GM23338 (cell line): ENCODE measurements around the gene WDR35. TPM values are rescaled to one million over a fixed set of nuclear protein-coding genes. Genes with fewer than 3 reads are reported as not detected.

Source experiments
- ATAC-seq: fragments of 200-7000 bp; cut with Tn5 transposase; 3 replicates; pipeline ENCODE4 v1.9.1; 2020
- DNase-seq: peaks from one replicate; pipeline ENCODE4 v3.0.0-alpha.2; 2015; ENCODE audit warnings: low spot score
- H2AFZ ChIP-seq: fragments of 200-600 bp; sonication (generic); 2 replicates; pipeline ENCODE4 v1.8.0; 2016; ENCODE audit warnings: antibody characterized with exemption, mild to moderate bottlenecking, moderate library complexity
- H3F3A ChIP-seq: fragments of 200-600 bp; sonication (generic); replicated peaks from 2 replicates; pipeline ENCODE4 v1.8.0; 2017; ENCODE audit warnings: antibody characterized with exemption, mixed run types, low read depth
- H3K27ac ChIP-seq: fragments of 200-600 bp; sonication (generic); 2 replicates; pipeline ENCODE4 v1.6.1; 2016; ENCODE audit warnings: low read depth
- H3K27me3 ChIP-seq: fragments of 200-600 bp; sonication (generic); 2 replicates; pipeline ENCODE4 v1.8.0; 2016; ENCODE audit warnings: mild to moderate bottlenecking, mixed run types, moderate library complexity; ENCODE audit not compliant: insufficient read depth
- H3K36me3 ChIP-seq: fragments of 200-600 bp; sonication (generic); 2 replicates; pipeline ENCODE4 v1.8.0; 2016; ENCODE audit warnings: mild to moderate bottlenecking; ENCODE audit not compliant: insufficient read depth
- H3K4me1 ChIP-seq: fragments of 200-600 bp; sonication (generic); 2 replicates; pipeline ENCODE4 v1.8.0; 2016; ENCODE audit warnings: mild to moderate bottlenecking, moderate library complexity; ENCODE audit not compliant: insufficient read depth
- H3K4me2 ChIP-seq: fragments of 200-600 bp; sonication (generic); 2 replicates; pipeline ENCODE4 v1.7.1; 2017; ENCODE audit warnings: mixed run types
- H3K4me3 ChIP-seq: fragments of 200-600 bp; sonication (generic); 2 replicates; pipeline ENCODE4 v1.6.1; 2016; ENCODE audit warnings: mixed run types
- H3K79me2 ChIP-seq: fragments of 200-600 bp; sonication (generic); replicated peaks from 2 replicates; pipeline ENCODE4 v1.8.0; 2017; ENCODE audit warnings: mild to moderate bottlenecking; ENCODE audit not compliant: insufficient read depth
- H3K9me2 ChIP-seq: fragments of 200-600 bp; sonication (generic); 2 replicates; pipeline ENCODE4 v1.8.0; 2017; ENCODE audit not compliant: insufficient read depth
- H4K20me1 ChIP-seq: fragments of 200-600 bp; sonication (generic); replicated peaks from 2 replicates; pipeline ENCODE4 v1.8.0; 2017; ENCODE audit warnings: mild to moderate bottlenecking; ENCODE audit not compliant: insufficient read depth
- H3K27ac Mint-ChIP-seq: 2 replicates; pipeline ENCODE4 v1.8.0; 2020; ENCODE audit warnings: inconsistent platforms, mild to moderate bottlenecking, moderate library complexity, mixed read lengths
- H3K27me3 Mint-ChIP-seq: 3 replicates; pipeline ENCODE4 v1.8.0; 2022; ENCODE audit warnings: low read depth, mild to moderate bottlenecking, moderate library complexity, mixed read lengths, inconsistent platforms; ENCODE audit not compliant: insufficient read depth, poor library complexity
- H3K36me3 Mint-ChIP-seq: 3 replicates; pipeline ENCODE4 v1.8.0; 2021; ENCODE audit warnings: low read depth, mild to moderate bottlenecking, inconsistent platforms, moderate library complexity, mixed read lengths
- H3K4me1 Mint-ChIP-seq: 3 replicates; pipeline ENCODE4 v1.8.0; 2020; ENCODE audit warnings: mild to moderate bottlenecking, inconsistent platforms, mixed read lengths
- H3K4me3 Mint-ChIP-seq: 3 replicates; pipeline ENCODE4 v1.8.0; 2021; ENCODE audit warnings: moderate library complexity, mild to moderate bottlenecking, inconsistent platforms, mixed read lengths
- H3K9me3 Mint-ChIP-seq: 3 replicates; pipeline ENCODE4 v1.8.0; 2020; ENCODE audit warnings: moderate library complexity, mild to moderate bottlenecking, inconsistent platforms, mixed read lengths
- CREB1 ChIP-seq: fragments of 250-450 bp; sonication (Bioruptor Pico); IDR thresholded peaks from 2 replicates; pipeline ENCODE4 v1.5.0; 2020; ENCODE audit warnings: low read depth, mild to moderate bottlenecking, moderate library complexity
- EZH2 ChIP-seq: fragments of 200-600 bp; sonication (generic); IDR thresholded peaks from one replicate; pipeline ENCODE4 v1.8.0; 2017; ENCODE audit warnings: antibody characterized with exemption, mild to moderate bottlenecking, low read depth; ENCODE audit not compliant: unreplicated experiment
- JUNB ChIP-seq: IDR thresholded peaks from one replicate; pipeline ENCODE4 v1.6.1; 2016; ENCODE audit warnings: antibody characterized with exemption; ENCODE audit not compliant: unreplicated experiment
- NANOG ChIP-seq: IDR thresholded peaks from 2 replicates; pipeline ENCODE4 v1.6.1; 2016; ENCODE audit warnings: antibody characterized with exemption, borderline replicate concordance
- POLR2AphosphoS5 ChIP-seq: IDR thresholded peaks from 2 replicates; pipeline ENCODE4 v1.6.1; 2016; ENCODE audit warnings: antibody characterized with exemption, low read depth
- STAT1 ChIP-seq: IDR thresholded peaks from one replicate; pipeline ENCODE4 v1.6.1; 2016; ENCODE audit warnings: antibody characterized with exemption; ENCODE audit not compliant: unreplicated experiment
- ZNF114 ChIP-seq: fragments of 250-450 bp; sonication (Bioruptor Pico); IDR thresholded peaks from 2 replicates; pipeline ENCODE4 v1.5.0; 2020; ENCODE audit warnings: mild to moderate bottlenecking, moderate library complexity
- ZNF331 ChIP-seq: fragments of 250-450 bp; sonication (Bioruptor Pico); IDR thresholded peaks from 2 replicates; pipeline ENCODE4 v1.5.0; 2020; ENCODE audit warnings: low read depth, mild to moderate bottlenecking, moderate library complexity
- polyA plus RNA-seq: library from polyadenylated mRNA; unstranded; fragments of >200 nt; fragmentation: Nextera tagmentation; extraction: Ambion mirVana; gene quantifications from 2 replicates; pipeline ENCODE4 v1.2.1, GENCODE V29; 2016
- total RNA-seq: library from RNA; depleted of rRNA; stranded (reverse); fragments of >200 nt; shearing (Covaris generic); gene quantifications from 2 replicates; pipeline ENCODE4 v1.2.3, GENCODE V29; 2014
- TF ChIP-seq, protein P1 (sequence below), 2 experiments: fragments of 200-600 bp in 1 of 2; sonication (generic) in 1 of 2; conservative IDR thresholded peaks; 2 replicates each; pipeline versions ENCODE4 v1.5.1 to v1.6.1; 2016 to 2017; ENCODE audit warnings: antibody characterized with exemption in 2 of 2, low read depth in 2 of 2, mild to moderate bottlenecking in 2 of 2, moderate library complexity in 1 of 2
- TF ChIP-seq, protein P2 (sequence below): IDR thresholded peaks from 2 replicates; pipeline ENCODE4 v1.6.1; 2016; ENCODE audit warnings: antibody characterized with exemption
- TF ChIP-seq, protein P3 (sequence below): IDR thresholded peaks from one replicate; pipeline ENCODE4 v1.6.1; 2018; ENCODE audit warnings: antibody characterized with exemption; ENCODE audit not compliant: unreplicated experiment

The WDR35 gene
- total and polyA plus RNA-seq, 2 experiments from 2014 or later = 5.3 to 20.0 TPM

DNA sequence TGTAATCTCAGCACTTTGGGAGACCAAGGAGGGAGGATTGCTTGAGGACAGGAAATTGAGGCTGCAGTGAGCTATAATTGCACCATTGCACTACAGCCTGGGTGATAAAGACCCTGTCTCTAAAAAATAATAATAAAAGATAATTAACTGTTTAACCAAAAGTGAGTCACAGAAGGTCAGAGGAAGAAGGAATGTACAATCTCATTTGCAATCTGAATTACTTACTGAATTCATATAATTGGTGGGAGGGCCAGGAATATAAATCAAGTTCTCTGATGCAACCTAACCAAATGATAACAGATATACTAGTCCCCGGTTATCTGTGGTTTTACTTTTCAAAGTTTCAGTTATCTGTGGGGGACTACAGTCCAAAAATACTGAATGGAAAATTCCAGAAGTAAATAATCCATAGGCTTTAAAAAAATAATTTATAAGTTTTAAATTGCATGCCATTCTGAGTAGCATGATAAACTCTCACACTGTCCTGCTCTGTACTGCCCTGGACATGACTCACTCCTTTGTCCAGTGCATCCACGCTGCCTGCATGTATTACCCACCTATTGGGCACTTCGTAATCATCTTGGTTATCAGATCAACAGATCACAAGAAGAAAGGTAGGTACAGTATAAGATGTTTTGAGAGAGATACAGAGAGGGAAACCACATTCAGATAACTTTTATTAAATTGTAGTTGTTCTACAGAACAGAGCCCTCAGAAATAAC is 35.3 kb upstream of the WDR35 start:
- H3K4me2 ChIP-seq = no peak overlapping the region
- peaks cover 26% of the 10 kb centered on the region for H3K9me3 Mint-ChIP-seq
- no peak overlapping the region for H3K4me3 Mint-ChIP-seq
- H3K36me3 Mint-ChIP-seq = peaks cover 34% of the 10 kb centered on the region
- no peaks in the 10 kb centered on the region for H3K27me3 ChIP-seq
- no peak overlapping the region for H2AFZ ChIP-seq
- DNase-seq (no peak), ATAC-seq (no peak)
- no peak overlapping the region for H3K27ac ChIP-seq
- TF ChIP-seq CREB1 (CRISPR knock-in tag) (no peak), ZNF114 (CRISPR knock-in tag) (no peak), NANOG (no peak), JUNB (no peak), POLR2AphosphoS5 (no peak), ZNF331 (CRISPR knock-in tag) (no peak)
- TF ChIP-seq, protein P1, sequence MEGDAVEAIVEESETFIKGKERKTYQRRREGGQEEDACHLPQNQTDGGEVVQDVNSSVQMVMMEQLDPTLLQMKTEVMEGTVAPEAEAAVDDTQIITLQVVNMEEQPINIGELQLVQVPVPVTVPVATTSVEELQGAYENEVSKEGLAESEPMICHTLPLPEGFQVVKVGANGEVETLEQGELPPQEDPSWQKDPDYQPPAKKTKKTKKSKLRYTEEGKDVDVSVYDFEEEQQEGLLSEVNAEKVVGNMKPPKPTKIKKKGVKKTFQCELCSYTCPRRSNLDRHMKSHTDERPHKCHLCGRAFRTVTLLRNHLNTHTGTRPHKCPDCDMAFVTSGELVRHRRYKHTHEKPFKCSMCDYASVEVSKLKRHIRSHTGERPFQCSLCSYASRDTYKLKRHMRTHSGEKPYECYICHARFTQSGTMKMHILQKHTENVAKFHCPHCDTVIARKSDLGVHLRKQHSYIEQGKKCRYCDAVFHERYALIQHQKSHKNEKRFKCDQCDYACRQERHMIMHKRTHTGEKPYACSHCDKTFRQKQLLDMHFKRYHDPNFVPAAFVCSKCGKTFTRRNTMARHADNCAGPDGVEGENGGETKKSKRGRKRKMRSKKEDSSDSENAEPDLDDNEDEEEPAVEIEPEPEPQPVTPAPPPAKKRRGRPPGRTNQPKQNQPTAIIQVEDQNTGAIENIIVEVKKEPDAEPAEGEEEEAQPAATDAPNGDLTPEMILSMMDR (conservative IDR thresholded peaks at IDR 0.05; ENCODE audit: low read depth in 2 of 2) = no peak
- TF ChIP-seq, protein P2, sequence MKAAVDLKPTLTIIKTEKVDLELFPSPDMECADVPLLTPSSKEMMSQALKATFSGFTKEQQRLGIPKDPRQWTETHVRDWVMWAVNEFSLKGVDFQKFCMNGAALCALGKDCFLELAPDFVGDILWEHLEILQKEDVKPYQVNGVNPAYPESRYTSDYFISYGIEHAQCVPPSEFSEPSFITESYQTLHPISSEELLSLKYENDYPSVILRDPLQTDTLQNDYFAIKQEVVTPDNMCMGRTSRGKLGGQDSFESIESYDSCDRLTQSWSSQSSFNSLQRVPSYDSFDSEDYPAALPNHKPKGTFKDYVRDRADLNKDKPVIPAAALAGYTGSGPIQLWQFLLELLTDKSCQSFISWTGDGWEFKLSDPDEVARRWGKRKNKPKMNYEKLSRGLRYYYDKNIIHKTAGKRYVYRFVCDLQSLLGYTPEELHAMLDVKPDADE = no peak
- H3K27me3 Mint-ChIP-seq = peaks cover 1% of the 10 kb centered on the region
- H3F3A ChIP-seq = no peaks in the 10 kb centered on the region
- no peaks in the 10 kb centered on the region for H3K9me2 ChIP-seq
- H3K4me1 ChIP-seq = no peaks in the 10 kb centered on the region
- H3K4me3 ChIP-seq = no peak overlapping the region
- H3K79me2 ChIP-seq = no peaks in the 10 kb centered on the region; the same call in 1 of the 2 replicates
- H3K36me3 ChIP-seq = peaks cover 7% of the 10 kb centered on the region; the same call in 1 of the 2 replicates
- H3K4me1 Mint-ChIP-seq = no peaks in the 10 kb centered on the region
- no peaks in the 10 kb centered on the region; the same call in 1 of the 2 replicates for H4K20me1 ChIP-seq
- H3K27ac Mint-ChIP-seq = no peak overlapping the region

GRCh38 chr2:20023688-20024087 is 33.8 kb upstream of the WDR35 start:
- Histone ChIP-seq H2AFZ (no peak overlapping the region), H3K4me2 (no peak overlapping the region), H3K79me2 (no peaks in the 10 kb centered on the region), H3K4me3 (no peak overlapping the region), H3F3A (no peaks in the 10 kb centered on the region), H4K20me1 (no peaks in the 10 kb centered on the region), H3K9me2 (no peaks in the 10 kb centered on the region), H3K4me1 (no peaks in the 10 kb centered on the region), H3K27me3 (no peaks in the 10 kb centered on the region), H3K36me3 (peaks cover 7% of the 10 kb centered on the region; the same call in 1 of the 2 replicates), H3K27ac (no peak overlapping the region)
- H3K36me3 Mint-ChIP-seq = peaks cover 28% of the 10 kb centered on the region
- H3K9me3 Mint-ChIP-seq = peaks cover 31% of the 10 kb centered on the region
- no peak for ATAC-seq
- H3K27me3 Mint-ChIP-seq = peaks cover 1% of the 10 kb centered on the region
- no peak for DNase-seq
- no peak overlapping the region for H3K27ac Mint-ChIP-seq
- H3K4me1 Mint-ChIP-seq = no peaks in the 10 kb centered on the region
- H3K4me3 Mint-ChIP-seq = no peak overlapping the region
- TF ChIP-seq CREB1 (CRISPR knock-in tag) = no peak
- TF ChIP-seq STAT1 = no peak
- TF ChIP-seq, protein P3, sequence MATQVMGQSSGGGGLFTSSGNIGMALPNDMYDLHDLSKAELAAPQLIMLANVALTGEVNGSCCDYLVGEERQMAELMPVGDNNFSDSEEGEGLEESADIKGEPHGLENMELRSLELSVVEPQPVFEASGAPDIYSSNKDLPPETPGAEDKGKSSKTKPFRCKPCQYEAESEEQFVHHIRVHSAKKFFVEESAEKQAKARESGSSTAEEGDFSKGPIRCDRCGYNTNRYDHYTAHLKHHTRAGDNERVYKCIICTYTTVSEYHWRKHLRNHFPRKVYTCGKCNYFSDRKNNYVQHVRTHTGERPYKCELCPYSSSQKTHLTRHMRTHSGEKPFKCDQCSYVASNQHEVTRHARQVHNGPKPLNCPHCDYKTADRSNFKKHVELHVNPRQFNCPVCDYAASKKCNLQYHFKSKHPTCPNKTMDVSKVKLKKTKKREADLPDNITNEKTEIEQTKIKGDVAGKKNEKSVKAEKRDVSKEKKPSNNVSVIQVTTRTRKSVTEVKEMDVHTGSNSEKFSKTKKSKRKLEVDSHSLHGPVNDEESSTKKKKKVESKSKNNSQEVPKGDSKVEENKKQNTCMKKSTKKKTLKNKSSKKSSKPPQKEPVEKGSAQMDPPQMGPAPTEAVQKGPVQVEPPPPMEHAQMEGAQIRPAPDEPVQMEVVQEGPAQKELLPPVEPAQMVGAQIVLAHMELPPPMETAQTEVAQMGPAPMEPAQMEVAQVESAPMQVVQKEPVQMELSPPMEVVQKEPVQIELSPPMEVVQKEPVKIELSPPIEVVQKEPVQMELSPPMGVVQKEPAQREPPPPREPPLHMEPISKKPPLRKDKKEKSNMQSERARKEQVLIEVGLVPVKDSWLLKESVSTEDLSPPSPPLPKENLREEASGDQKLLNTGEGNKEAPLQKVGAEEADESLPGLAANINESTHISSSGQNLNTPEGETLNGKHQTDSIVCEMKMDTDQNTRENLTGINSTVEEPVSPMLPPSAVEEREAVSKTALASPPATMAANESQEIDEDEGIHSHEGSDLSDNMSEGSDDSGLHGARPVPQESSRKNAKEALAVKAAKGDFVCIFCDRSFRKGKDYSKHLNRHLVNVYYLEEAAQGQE = no peak
- no peak for TF ChIP-seq EZH2
- TF ChIP-seq ZNF114 (CRISPR knock-in tag) = no peak
- TF ChIP-seq, protein P1 (conservative IDR thresholded peaks at IDR 0.05; ENCODE audit: low read depth in 2 of 2) = no peak
- no peak for TF ChIP-seq JUNB
- no peak for TF ChIP-seq NANOG
